ENCODE data around the gene MAPKAPK2.
A peak's percentile ranks its signal among the peaks of the same experiment; 100 is the strongest.
"Not testable (repeated sequence)": the region's sequence is repeated elsewhere in the genome, so short reads cannot be mapped to it uniquely, and the experiment has no call there.

Gene MAPKAPK2

DNA sequence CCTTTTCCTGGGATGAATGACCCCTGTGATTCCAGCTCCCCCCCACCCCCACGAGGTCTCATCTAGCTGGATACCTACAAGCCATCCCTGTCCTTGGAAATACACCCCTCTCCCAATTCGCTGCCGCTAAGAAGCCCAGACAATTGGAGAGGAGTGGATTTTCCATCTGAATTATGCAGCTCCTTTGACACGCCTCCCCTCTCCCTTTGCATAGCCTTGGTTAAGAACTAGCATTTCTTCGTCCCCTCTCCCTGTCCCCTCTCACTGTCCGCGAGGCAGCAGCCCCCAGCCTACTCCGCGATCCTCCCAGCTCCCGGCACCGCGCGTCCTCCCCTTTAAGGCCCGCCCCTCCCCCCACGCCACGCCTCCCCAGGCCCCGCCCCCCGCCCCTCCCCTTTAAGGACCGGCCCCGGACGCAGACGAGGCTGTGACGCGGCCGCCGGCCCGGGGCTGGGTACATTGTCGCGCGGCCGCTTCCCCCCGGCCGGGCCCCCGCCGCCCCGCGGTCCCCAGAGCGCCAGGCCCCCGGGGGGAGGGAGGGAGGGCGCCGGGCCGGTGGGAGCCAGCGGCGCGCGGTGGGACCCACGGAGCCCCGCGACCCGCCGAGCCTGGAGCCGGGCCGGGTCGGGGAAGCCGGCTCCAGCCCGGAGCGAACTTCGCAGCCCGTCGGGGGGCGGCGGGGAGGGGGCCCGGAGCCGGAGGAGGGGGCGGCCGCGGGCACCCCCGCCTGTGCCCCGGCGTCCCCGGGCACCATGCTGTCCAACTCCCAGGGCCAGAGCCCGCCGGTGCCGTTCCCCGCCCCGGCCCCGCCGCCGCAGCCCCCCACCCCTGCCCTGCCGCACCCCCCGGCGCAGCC is at the start of gene MAPKAPK2:
Gene MAPKAPK2 (plus strand): TSS at position 428 of the 856 bp plus-strand sequence. CDS start 325 bp downstream, at position 753.
- DNase-seq (ENCODE audit: low spot score), result peak; percentile 92

DNA sequence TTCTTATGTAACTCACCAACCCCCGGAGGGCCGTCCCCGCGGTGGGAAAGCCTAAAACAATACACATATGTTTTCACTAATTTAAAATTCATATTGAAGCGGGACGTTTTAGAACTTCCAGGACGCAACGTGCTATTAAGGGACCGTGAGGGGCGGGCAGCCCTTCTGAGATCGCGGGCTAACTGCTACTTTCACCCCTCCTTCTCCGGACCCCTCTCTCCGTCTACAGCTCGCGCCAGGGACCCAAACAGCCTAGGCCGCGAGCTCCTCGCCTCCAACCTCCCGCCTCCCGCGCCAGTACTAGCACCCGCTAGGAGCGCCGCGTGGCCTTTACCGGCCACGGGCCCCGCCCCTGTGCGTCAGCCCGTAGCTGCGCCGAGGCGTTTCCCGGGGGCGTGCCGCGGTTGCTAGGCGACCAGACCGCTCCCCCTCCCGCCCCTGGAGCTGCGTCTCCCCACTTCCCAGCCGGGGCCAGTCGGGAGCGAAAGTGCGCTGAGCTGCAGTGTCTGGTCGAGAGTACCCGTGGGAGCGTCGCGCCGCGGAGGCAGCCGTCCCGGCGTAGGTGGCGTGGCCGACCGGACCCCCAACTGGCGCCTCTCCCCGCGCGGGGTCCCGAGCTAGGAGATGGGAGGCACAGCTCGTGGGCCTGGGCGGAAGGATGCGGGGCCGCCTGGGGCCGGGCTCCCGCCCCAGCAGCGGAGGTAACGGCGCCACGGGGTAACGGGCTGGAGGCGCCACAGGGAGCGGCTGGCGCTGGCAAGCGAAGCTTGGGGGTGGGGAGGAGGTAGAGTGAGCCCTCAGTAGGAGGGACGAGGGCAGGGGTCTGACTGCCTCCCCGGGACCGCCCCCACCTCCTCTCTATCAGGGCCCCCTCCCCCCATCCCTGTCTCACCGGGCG is 49.4 kb upstream of the MAPKAPK2 start, which contains the start of gene DYRK3:
Gene DYRK3 (plus strand): TSS at position 457 of the 898 bp plus-strand sequence. CDS start 168 bp downstream, at position 625.
- peak; percentile 90 for DNase-seq (ENCODE audit: low spot score)

DNA sequence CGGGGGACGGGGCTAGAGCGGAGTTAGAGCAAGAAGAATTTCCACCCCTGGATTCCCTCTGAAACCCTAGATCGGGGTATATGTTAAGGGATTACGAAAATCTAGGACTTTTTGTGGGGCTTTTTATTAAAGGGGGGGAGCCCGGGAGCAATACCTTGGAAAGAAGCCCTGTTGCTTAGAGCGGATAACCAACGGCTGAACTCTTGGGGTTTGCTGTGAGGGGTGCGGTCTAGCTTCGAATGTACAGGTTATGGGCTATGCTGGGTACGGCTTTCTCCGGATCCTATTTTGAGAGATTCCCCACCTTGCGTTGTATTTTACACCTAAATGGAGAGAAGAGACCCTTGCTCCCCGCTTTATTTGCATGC is 48.7 kb upstream of the MAPKAPK2 start:
- DNase-seq (ENCODE audit: low spot score), result no peak

DNA sequence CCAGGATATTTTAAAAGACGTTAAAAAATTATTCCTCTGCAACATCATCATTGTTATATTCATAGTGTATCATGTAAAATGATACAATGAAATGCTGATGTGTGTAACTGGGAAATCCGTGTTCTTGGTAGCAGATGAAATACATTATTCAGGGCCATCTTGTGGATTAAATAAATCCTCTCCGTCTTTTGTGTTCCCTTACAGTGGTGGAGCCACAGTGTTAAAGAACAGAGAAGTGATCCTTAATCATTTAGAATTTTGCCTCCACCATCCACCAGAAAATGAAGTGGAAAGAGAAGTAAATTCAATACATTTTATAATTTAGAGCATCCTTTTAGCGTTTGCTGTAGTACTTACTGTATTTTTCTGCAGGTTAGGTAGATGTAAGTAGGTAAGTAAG is 48.0 kb upstream of the MAPKAPK2 start:
- no peak for DNase-seq (ENCODE audit: low spot score)

DNA sequence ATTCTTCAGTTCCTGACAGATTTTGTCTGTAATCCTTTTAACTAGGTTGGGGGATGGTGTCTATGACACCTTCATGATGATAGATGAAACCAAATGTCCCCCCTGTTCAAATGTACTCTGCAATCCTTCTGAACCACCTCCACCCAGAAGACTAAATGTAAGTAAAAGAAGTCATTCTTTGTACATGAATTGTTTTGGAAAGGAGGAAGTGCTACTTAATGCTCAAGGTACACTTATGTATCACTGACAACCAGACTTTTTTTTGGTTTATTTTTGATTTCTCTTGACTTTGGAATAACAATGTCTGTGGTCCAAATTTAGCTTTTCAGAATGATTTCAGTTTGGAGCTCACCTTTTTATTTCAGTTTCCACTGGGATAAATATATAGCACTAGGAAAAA is 47.1 kb upstream of the MAPKAPK2 start:
- DNase-seq (ENCODE audit: low spot score), result no peak

DNA sequence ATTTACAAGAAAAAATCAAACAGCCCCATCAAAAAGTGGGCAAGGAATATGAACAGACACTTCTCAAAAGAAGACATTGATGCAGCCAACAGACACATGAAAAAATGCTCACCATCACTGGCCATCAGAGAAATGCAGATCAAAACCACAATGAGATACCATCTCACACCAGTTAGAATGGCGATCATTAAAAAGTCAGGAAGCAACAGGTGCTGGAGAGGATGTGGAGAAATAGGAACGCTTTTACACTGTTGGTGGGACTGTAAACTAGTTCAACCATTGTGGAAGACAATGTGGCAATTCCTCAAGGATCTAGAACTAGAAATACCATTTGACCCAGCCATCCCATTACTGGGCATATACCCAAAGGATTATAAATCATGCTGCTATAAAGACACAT is 42.6 kb upstream of the MAPKAPK2 start:
- DNase-seq (ENCODE audit: low spot score), result not testable (repeated sequence)

DNA sequence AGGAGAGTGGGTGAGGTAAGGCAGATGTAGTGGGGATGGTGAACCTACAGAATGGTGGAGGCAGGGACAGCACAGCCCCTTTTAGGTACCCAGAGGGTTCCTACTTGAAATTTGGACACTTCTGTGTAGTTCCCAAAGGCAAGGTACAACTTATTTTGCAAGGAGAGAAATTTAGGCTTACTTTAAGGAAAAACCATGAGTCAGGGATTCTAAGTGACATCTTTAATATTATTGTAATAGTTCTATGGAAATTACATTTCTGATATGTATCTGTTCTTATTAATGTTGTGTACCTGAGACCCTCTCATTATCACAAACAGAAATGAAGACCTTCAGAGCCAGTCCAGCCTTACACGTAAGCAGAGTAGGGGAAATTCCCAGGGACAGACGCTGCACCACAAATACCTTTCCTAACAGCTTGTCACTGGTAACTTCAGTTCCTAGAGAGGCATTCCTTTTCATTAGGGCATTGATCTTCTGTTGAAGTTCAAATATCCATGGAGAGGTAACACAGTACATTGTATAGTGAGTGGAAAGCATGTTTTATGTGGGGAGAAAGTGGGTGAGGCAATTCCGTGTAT is 41.5 kb upstream of the MAPKAPK2 start:
- DNase-seq (ENCODE audit: low spot score), result no peak

DNA sequence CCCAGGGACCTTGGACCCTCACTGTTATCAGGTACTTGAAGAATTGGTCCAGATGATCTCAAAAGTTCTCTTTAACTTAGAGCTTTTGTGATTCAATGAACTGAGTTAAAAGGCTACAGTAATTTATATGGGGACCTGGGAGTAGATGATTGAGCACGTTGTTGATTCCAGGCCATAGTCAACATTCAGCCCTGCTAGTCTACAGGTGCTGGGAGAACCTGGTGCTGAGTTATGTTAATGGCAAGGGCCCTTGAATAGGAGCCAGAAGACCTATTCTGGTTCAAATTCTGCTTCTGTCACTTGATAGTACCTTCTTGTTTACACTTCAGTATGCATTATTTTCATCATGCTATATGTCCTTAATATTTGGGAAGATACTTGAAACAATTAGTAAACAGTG is 38.2 kb upstream of the MAPKAPK2 start:
- DNase-seq (ENCODE audit: low spot score), result no peak

DNA sequence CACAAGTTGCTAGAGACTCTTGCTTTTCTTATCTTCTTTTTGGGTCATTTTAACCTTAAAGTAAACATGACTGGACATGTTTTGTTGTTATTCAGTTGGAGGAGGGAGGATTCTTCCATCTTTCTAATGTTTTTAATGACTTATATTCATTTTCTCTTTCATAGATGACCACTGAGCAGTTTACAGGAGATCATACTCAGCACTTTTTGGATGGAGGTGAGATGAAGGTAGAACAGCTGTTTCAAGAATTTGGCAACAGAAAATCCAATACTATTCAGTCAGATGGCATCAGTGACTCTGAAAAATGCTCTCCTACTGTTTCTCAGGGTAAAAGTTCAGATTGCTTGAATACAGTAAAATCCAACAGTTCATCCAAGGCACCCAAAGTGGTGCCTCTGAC is 37.5 kb upstream of the MAPKAPK2 start:
- no peak for DNase-seq (ENCODE audit: low spot score)

DNA sequence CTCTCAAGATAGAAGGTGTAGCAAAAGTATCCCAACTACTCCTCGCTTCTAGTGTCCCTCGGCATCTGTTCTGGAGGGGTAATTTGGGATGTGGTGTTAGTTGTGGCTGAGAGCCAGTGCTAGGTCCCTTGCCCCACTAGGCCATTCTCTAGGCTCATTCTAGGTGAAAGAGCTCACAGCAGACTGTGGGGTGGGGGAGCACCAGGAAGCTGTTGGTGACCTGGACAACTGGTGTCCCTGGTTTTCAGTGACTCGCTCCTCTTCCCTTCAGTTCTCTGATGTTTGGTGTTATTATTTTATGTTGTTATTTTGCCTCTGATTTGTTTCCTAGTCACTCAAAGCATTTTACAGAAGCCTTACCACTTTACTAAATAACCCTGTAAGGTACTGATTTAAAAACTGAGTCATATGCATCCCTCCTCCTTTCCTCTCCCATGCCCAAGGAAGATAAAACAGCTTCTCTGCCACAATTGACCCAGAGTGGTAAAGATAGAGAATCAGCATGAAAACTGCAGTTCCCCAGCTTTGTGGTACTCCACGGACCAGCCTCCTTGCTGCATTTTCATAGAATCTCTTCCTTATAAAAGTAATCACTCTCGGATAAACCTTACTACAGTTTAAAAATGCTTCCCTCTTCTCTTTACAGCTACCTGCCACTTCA is 35.3 kb upstream of the MAPKAPK2 start:
- DNase-seq (ENCODE audit: low spot score), result no peak

DNA sequence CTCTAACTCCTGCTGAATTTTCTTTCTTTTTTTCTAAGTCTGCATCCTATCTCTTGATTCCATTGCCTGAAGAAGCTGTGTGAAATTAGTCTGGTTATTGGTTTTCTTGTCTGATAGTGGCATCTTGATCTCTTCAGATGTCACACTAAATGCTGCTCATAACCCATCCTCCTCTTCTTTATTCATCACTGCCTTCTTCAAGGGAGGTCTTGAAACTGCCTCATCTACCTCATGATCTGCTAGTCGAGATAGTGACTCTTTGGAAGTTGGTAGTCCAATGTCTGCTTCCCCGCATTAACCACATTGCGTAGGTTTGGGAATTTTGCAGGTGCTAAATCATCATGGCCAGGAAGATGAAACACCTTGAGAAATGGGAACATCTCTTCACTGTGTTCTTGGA is 33.7 kb upstream of the MAPKAPK2 start:
- DNase-seq (ENCODE audit: low spot score), result no peak

DNA sequence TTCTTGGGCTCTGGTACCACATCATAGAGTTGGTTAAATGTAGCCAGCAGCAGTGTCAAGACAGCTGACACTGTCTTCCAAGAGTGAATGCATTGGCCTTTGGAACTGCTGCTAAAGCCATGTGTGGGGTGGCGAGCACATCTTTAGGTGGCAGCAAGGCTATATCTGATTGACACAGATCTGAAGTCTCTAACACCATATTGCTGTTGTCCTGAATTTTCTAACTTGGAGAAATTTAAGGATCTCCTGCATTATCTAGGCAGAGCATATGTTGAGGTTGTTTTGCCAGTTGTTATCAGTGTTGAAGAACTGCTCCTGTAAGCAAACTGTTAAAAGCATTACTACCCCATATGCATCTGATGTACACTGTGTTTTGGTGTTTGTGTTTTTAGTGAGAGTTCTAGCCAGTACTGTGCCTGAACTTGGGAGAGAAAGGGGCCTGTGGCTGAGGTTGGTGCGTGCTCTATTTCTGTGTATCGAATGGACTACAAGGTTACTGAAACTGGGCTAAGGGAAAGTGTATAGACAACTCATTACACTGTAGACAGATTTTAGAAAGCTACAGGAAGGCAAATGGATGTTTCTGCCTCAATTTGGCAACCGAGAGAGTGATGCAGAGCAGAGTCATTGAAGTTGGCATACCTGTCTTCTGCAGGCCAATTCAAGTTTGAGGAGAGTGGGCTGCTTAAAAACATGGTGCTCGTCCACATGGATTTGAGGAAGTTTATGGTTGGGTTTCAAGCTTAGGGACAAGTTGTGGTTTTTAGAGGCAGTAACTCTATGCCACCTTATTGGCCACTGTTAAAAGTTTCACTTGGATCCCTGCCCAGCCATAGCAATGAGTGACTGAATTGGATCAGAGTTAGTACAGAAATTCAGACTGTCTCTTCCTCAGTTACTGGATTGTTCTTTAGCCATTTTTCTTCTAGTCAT is 32.5 kb upstream of the MAPKAPK2 start:
- no peak for DNase-seq (ENCODE audit: low spot score)

DNA sequence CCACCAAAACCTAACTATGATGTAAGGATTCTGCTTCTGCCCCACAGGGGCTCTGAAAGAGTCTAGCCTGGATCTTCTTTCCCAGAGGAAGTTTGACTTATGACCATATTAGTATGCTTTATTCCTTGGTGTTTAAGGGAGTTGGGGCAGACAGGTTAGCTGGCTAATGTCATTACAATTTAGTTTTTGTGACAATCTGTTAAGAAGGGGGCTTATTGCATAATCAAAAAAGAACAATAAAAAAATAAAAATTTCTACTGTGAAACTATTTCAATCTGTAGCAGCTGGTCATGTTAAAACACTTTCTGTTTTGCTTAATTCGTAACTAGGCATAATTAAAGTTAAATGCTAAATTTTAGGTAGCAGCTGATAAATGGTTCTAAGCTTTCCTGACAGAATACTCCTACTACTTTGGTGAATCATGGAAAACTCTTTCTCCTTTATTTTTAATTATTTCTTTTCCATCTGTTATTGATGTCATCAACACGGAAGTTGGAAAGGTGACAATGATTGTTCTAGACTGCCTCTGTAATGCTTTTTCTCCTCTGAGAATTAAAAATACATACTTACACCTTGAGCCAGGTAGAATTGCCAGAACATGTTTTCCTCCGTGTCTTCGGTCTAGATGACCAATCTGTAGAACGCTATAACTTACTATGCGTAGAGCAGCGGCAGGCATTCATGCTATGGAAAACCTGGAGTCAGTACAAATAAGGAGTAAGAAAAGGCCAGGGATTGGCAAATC is 30.8 kb upstream of the MAPKAPK2 start:
- no peak for DNase-seq (ENCODE audit: low spot score)

DNA sequence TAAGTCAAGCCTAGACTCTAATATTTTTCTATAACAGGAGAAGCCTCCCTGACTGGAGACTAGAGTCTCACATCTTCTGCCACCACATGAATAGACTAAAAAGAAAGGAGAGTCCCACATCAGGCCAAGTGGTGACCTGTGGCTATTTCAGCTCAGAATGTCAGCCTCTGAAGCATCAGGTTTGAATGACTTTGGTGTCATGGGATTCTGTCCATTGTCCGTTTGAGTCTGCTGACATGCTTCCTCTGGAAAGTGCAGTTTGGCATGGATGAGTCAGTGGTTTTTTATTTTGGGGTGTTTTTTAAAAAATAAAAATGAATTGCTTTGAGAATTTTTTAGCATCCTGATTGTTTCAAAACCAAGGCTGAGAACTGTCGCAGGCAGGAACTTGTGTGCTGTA is 29.9 kb upstream of the MAPKAPK2 start:
- no peak for DNase-seq (ENCODE audit: low spot score)

DNA sequence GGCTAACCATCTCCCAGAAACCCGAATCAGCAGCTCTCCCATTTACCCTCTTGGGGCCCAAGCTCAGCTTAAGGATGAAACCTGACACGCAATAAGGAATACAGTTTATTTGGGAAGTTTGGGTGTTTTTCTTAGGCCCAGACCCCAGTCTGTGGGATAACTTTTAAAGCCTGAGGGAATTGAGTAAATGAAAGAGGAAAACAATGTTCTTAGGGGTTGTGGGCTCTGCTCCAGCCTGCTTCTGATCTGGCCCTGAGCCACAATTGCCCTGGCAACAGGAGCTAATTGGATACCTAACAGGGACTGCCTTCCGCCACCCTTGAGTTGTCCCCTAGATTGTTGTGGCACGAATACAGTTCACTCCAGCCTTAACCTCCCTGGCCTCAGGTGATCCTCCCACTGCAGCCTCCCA is 29.2 kb upstream of the MAPKAPK2 start:
- no peak for DNase-seq (ENCODE audit: low spot score)

DNA sequence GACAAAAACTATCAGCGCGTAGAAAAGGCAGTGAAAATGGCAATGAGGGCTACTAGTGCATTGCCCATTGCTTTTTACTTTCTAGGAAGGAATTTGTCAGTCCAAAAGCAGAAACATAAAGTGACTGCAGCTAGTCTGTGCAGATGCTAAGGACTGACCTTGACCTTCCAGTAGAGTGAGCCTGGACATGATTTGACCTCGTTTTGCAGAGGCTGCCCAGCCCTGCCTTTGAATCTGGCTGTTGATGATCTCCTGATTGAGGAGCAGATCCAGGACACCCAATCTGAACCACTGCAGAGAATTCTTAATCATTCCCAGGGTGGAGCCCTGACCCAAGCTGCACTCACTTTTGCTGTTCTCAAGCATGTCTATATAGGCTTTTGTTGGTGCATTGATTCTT is 27.8 kb upstream of the MAPKAPK2 start:
- no peak for DNase-seq (ENCODE audit: low spot score)

DNA sequence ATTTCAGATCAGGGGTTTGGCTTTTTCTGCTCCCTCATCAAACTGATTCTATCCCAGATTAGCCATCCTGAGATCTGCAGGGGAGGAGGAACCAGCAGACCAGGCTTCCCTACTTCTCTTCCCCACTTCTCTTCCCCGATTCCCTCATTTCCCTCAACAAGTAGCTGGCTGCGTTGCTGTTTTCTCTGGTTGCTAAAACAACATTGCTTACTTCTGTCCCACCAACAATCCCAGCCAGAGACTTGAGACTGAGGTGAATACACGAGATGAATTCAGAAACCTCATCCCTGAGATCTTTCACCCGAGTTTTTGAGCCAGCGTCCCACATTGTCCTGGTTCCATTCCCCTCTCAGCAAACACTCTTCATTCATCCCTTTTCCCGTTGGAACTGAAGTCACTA is 27.0 kb upstream of the MAPKAPK2 start:
- no peak for DNase-seq (ENCODE audit: low spot score)

DNA sequence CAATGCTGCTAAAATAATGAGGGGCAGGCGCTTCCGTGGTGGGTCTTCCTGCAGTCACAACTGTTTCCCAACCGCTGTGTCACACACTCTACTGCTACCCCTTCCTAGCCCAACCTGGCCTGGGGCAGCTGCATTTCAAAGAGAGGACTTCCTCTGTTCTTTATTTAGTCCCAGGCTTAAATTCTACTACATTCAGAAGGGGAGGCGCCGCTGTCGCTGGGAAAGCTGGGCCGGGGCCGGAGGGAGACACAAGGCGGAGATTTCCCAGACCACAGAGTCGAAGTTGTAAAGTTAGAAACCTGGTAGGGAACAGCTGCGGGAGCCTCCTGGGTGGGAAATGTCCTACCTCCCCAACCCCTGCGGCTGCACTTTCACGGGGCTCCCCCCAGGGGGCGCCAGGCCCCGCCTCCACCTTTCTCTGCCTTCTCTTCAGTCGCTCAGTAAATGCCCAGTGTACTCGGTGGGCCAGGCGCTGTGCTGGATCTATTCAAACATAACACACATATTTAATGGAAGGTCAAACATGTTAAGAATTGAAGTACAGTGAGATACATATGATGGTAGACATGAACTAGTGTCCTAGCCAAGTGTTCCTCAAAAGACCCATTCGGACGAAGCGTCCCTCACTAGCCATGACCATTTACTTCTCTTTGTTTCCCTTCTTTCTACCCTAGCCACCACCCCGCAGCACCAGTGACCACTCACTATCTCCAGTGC is 26.3 kb upstream of the MAPKAPK2 start:
- peak; percentile 76 for DNase-seq (ENCODE audit: low spot score)

DNA sequence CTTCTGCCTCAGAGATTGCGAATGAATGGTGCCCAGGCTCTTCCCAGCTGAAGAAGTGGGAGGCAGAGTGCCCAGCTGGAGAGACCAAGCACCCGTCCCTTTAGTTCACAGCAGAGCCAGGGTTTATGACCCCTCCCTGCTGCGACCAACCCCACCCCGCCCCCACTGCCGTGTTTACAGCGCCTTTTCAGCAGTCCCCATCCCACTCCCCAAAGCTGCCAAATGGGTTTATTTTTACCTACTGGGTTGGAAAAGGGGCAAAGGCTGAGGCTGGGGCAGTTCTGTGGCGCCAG is 25.8 kb upstream of the MAPKAPK2 start:
- no peak for DNase-seq (ENCODE audit: low spot score)

DNA sequence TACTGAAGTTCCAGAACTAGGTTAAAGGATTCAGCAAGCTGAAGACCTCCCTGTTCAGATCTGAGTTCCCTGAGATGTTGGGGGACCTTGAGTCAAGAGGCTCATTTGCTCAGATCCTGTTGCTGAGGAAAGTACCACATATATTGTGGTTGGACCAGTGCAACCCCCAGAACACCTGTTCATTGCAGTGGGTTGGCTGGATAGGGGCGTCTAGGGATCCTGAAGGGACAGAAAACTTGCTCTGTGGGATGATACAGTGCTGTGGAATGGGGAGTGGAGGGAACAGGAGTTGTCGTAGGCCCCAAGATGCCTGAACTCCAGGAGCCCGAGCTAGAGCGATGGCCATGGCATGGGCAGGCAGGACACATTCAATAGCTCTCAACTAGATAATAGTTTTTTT is 24.6 kb upstream of the MAPKAPK2 start:
- DNase-seq (ENCODE audit: low spot score), result no peak
